HL-60 (cell line): ENCODE results near the gene TENM3.

Source experiments
- DNase-seq, 2 experiments: peaks; one replicate each; pipeline ENCODE4 v3.0.0-alpha.2; 2010 to 2020; ENCODE audit warnings: low read depth in 1 of 2, low spot score in 1 of 2
- H3K27ac ChIP-seq: fragments of 250-450 bp; sonication (Bioruptor Pico); replicated peaks from 2 replicates; pipeline ENCODE4 v1.5.1; 2020; ENCODE audit warnings: mild to moderate bottlenecking, moderate library complexity
- H3K27me3 ChIP-seq: fragments of 250-450 bp; sonication (Bioruptor Pico); 2 replicates; pipeline ENCODE4 v1.5.1; 2021; ENCODE audit warnings: mild to moderate bottlenecking, moderate library complexity; ENCODE audit not compliant: insufficient read depth, poor library complexity, severe bottlenecking
- H3K4me3 ChIP-seq: replicated peaks from 2 replicates; pipeline ENCODE4 v1.5.1; 2011; ENCODE audit warnings: mild to moderate bottlenecking, control low read depth, low read length; ENCODE audit not compliant: insufficient read depth
- GABPA ChIP-seq: IDR thresholded peaks from 2 replicates; pipeline ENCODE4 v1.6.1; 2012; ENCODE audit warnings: low read depth
- POLR2AphosphoS5 ChIP-seq: IDR thresholded peaks from 2 replicates; pipeline ENCODE4 v1.6.1; 2012; ENCODE audit warnings: low read depth
- SPI1 ChIP-seq: IDR thresholded peaks from 2 replicates; pipeline ENCODE4 v1.6.1; 2012; ENCODE audit warnings: low read depth, mild to moderate bottlenecking, borderline replicate concordance
- TF ChIP-seq, protein P1 (sequence below): IDR thresholded peaks from one replicate; pipeline ENCODE4 v1.5.1; 2011; ENCODE audit warnings: low read length, control low read depth, inconsistent platforms; ENCODE audit not compliant: insufficient read depth
- TF ChIP-seq, protein P2 (sequence below): IDR thresholded peaks from 2 replicates; pipeline ENCODE4 v1.6.1; 2012; ENCODE audit warnings: low read depth; ENCODE audit not compliant: insufficient replicate concordance

The TENM3 gene

DNA sequence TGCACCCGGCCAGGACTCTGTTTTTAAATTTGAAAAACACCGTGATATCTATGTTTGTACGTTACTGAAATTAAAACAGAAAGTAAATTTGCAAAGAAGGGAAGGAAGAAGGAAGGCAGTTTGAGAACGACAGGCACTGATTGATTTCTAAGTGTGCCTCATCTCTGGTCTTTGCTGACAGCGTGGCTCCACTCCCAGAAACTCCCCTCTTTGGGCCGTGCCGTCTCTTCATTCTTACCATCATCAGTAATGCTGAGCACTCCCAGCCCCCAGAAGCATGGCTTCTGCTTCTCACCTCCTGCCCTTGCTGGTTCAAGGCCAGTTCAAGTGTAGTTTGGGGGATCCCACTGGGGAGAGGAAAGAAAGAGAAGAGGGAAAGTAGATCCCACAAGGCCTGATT lies 85.3 kb downstream of the TENM3 start:
- DNase-seq = no peak
- H3K4me3 ChIP-seq = no peak overlapping the region
- TF ChIP-seq GABPA (no peak), POLR2AphosphoS5 (no peak), SPI1 (no peak)
- TF ChIP-seq, protein P1, sequence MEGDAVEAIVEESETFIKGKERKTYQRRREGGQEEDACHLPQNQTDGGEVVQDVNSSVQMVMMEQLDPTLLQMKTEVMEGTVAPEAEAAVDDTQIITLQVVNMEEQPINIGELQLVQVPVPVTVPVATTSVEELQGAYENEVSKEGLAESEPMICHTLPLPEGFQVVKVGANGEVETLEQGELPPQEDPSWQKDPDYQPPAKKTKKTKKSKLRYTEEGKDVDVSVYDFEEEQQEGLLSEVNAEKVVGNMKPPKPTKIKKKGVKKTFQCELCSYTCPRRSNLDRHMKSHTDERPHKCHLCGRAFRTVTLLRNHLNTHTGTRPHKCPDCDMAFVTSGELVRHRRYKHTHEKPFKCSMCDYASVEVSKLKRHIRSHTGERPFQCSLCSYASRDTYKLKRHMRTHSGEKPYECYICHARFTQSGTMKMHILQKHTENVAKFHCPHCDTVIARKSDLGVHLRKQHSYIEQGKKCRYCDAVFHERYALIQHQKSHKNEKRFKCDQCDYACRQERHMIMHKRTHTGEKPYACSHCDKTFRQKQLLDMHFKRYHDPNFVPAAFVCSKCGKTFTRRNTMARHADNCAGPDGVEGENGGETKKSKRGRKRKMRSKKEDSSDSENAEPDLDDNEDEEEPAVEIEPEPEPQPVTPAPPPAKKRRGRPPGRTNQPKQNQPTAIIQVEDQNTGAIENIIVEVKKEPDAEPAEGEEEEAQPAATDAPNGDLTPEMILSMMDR = no peak
- TF ChIP-seq, protein P2, sequence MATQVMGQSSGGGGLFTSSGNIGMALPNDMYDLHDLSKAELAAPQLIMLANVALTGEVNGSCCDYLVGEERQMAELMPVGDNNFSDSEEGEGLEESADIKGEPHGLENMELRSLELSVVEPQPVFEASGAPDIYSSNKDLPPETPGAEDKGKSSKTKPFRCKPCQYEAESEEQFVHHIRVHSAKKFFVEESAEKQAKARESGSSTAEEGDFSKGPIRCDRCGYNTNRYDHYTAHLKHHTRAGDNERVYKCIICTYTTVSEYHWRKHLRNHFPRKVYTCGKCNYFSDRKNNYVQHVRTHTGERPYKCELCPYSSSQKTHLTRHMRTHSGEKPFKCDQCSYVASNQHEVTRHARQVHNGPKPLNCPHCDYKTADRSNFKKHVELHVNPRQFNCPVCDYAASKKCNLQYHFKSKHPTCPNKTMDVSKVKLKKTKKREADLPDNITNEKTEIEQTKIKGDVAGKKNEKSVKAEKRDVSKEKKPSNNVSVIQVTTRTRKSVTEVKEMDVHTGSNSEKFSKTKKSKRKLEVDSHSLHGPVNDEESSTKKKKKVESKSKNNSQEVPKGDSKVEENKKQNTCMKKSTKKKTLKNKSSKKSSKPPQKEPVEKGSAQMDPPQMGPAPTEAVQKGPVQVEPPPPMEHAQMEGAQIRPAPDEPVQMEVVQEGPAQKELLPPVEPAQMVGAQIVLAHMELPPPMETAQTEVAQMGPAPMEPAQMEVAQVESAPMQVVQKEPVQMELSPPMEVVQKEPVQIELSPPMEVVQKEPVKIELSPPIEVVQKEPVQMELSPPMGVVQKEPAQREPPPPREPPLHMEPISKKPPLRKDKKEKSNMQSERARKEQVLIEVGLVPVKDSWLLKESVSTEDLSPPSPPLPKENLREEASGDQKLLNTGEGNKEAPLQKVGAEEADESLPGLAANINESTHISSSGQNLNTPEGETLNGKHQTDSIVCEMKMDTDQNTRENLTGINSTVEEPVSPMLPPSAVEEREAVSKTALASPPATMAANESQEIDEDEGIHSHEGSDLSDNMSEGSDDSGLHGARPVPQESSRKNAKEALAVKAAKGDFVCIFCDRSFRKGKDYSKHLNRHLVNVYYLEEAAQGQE = no peak
- no peak overlapping the region for H3K27ac ChIP-seq
- no peaks in the 10 kb centered on the region for H3K27me3 ChIP-seq

DNA sequence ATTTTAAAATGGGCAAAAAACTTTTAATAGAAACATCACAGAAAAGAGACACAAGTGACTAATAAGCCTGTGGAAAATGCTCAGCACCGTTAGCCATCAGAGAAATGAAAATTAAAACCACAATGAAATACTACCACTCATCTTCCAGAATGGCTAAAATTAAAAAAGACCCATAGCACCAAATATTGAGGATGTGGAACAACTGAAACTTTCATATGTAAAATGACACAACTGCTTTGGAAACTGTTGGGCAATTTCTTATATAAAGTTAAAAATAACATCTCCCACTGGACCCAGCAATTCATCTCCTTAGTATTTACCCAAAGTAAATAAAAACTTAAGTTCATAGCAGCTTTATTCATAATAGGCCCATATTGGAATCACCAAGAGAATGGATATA lies 94.2 kb downstream of the TENM3 start:
- Histone ChIP-seq H3K27ac (no peak overlapping the region), H3K4me3 (no peak overlapping the region), H3K27me3 (no peaks in the 10 kb centered on the region)
- DNase-seq = no peak
- TF ChIP-seq, protein P2 = no peak
- no peak for TF ChIP-seq SPI1
- TF ChIP-seq, protein P1 = no peak
- no peak for TF ChIP-seq GABPA

DNA sequence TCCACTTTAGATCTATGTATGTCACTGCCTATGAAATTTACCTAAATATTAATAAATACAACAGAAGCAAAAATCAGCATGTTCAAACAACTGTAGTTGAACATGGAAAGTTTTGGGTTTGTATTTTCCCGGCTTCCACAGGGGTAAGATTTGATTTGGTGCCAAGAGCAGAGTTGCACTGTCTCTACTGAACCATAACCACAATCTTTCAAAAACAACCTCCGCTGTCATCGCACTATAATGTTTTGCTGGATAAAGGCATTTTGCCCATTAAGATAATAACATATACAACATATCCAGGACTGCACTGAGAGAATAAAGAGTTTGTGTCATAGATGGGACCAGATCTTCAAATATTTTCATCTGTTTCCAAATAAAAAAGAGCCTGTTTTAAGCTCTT lies 94.9 kb downstream of the TENM3 start:
- DNase-seq = no peak
- no peak overlapping the region for H3K4me3 ChIP-seq
- H3K27ac ChIP-seq = no peak overlapping the region
- no peaks in the 10 kb centered on the region for H3K27me3 ChIP-seq
- TF ChIP-seq, protein P2 = no peak
- no peak for TF ChIP-seq POLR2AphosphoS5
- no peak for TF ChIP-seq GABPA
- TF ChIP-seq SPI1 = no peak
- TF ChIP-seq, protein P1 = no peak
